HFF-Myc (cell line): Measurements from ENCODE around the gene ZNF655.
"Not testable (repeated sequence)": the region's sequence is repeated elsewhere in the genome, so short reads cannot be mapped to it uniquely, and the experiment has no call there.

Source experiments
- DNase-seq: peaks from one replicate; pipeline ENCODE4 v3.0.0-alpha.2; 2011; ENCODE audit warnings: low read depth; ENCODE audit errors: extremely low read depth
- H3K4me3 ChIP-seq: replicated peaks from 2 replicates; pipeline ENCODE4 v1.5.1; 2011; ENCODE audit warnings: low read depth, mild to moderate bottlenecking, control low read depth, low read length
- TF ChIP-seq, protein P1 (sequence below): IDR thresholded peaks from 2 replicates; pipeline ENCODE4 v1.5.1; 2012; ENCODE audit warnings: mild to moderate bottlenecking, low read depth, low read length, control low read depth; ENCODE audit errors: missing control alignments

The ZNF655 gene

GRCh38 chr7:99573257-99573656, 14.8 kb downstream of the ZNF655 start:
- TF ChIP-seq, protein P1, sequence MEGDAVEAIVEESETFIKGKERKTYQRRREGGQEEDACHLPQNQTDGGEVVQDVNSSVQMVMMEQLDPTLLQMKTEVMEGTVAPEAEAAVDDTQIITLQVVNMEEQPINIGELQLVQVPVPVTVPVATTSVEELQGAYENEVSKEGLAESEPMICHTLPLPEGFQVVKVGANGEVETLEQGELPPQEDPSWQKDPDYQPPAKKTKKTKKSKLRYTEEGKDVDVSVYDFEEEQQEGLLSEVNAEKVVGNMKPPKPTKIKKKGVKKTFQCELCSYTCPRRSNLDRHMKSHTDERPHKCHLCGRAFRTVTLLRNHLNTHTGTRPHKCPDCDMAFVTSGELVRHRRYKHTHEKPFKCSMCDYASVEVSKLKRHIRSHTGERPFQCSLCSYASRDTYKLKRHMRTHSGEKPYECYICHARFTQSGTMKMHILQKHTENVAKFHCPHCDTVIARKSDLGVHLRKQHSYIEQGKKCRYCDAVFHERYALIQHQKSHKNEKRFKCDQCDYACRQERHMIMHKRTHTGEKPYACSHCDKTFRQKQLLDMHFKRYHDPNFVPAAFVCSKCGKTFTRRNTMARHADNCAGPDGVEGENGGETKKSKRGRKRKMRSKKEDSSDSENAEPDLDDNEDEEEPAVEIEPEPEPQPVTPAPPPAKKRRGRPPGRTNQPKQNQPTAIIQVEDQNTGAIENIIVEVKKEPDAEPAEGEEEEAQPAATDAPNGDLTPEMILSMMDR = no peak
- DNase-seq = no peak
- H3K4me3 ChIP-seq = no peak overlapping the region

DNA sequence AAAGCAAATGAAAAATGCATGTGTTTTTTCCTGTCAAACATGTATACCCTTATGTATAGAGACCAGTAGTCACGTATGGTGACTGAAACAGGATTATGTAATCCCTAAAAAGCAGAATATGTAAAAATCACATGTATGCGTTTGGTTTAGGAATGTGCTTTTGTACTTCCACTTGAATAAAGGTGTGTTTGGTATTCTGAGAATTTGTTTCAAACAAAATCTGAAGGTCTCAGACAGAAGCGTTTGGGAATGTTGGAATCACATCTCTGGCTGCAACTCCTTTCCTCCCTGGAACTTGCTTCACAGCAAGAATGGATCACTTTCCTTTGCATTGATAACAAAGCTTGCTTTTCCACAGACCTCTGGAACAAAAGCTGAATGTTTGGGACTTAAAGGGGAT, 17.8 kb downstream of the ZNF655 start:
- TF ChIP-seq, protein P1 = no peak
- H3K4me3 ChIP-seq = no peak overlapping the region
- DNase-seq = no peak

DNA sequence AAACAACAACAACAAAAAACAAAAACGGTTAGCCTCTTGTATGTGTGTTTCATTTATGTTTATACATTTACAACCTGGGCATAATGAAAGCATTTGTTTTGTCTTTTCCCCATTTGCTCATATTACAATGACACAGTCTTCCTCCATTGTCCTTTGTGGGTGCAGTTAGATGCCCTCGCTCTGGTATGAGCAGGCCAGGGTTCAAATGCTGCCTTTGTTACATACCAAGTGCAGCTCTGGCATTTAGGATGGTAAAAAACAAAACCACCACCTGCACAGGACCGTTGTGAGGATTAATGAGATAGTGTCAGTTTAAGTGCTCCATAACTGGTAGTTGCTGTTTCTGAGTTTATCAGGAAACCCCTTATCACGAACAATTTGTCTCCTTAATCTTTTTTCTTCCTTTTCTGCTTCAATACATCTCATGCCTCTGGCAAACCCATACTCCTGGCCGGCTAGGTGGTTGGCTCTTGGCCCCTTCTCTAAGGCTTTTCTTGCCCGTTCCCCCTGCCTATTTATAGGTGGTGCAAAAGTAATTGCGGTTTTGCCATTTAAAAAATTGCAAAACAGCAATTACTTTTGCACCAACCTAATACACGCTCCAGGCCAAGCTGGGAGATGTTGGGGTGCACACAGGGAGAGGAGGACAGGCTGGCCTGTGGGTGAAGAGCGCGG, 21.0 kb downstream of the ZNF655 start:
- H3K4me3 ChIP-seq = peak overlapping the region; percentile 44
- DNase-seq = no peak
- TF ChIP-seq, protein P1 = no peak

- TF ChIP-seq, protein P1 = peak; percentile 55
- no peak for DNase-seq
- peak overlapping the region; percentile 44 for H3K4me3 ChIP-seq
Observed at GRCh38 chr7:99579956-99580777, 21.7 kb downstream of the ZNF655 start.

DNA sequence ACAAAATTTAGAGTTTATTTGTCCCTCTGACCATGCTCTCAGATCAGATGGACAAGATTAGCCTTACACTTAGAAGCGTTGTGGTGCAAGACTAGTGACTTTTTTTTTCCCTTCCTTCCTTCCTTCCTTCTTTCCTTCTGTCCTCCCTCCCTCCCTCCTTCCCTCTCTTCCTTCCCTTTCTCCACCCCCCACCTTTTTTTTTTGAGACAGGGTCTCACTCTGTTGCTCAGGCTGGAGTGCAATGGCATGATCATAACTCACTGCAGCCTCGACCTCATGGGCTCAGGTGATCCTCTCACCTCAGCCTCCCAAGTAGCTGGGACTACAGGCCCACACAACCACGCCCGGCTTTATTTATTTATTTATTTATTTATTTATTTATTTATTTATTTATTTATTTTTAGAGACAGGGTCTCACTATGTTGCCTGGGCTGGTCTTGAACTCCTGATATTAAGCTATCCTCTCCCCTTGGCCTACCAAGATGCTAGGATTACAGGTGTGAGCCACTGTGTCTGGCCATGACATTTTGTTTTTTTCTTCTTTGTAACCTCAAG, 22.4 kb downstream of the ZNF655 start:
- DNase-seq = not testable (repeated sequence)
- peak overlapping the region; percentile 44 for H3K4me3 ChIP-seq

- no peak overlapping the region for H3K4me3 ChIP-seq
- DNase-seq = no peak
- TF ChIP-seq, protein P1 = no peak
Observed at GRCh38 chr7:99588868-99589267, 30.4 kb downstream of the ZNF655 start.
